HG03575 (cell line): Measurements from ENCODE around the gene ZNRF2.

Source experiments
- ATAC-seq: cut with Tn5 transposase; IDR thresholded peaks from one replicate; pipeline ENCODE4 v1.9.1; 2021; ENCODE audit not compliant: unreplicated experiment, insufficient number of reproducible peaks, low FRiP score; ENCODE audit errors: extremely low read depth

The ZNRF2 gene

GRCh38 chr7:30284298-30285066 is at the start of gene ZNRF2:
Gene ZNRF2, plus strand, starts transcription at chr7:30284597. Its CDS starts 761 bp downstream, at chr7:30285358.
- peak; percentile 88 for ATAC-seq

GRCh38 chr7:30237271-30237695 is 47.1 kb upstream of the ZNRF2 start:
- no peak for ATAC-seq

GRCh38 chr7:30238721-30239441 is 45.5 kb upstream of the ZNRF2 start:
- ATAC-seq, result no peak

GRCh38 chr7:30240106-30240800 is 44.1 kb upstream of the ZNRF2 start:
- no peak for ATAC-seq

- ATAC-seq, result no peak
Observed at GRCh38 chr7:30241767-30242166, 42.6 kb upstream of the ZNRF2 start.

GRCh38 chr7:30244340-30244739 is 40.1 kb upstream of the ZNRF2 start:
- no peak for ATAC-seq

- no peak for ATAC-seq
Observed at GRCh38 chr7:30245913-30246312, 38.5 kb upstream of the ZNRF2 start.

- no peak for ATAC-seq
Observed at GRCh38 chr7:30246392-30246791, 38.0 kb upstream of the ZNRF2 start.

- no peak for ATAC-seq
Observed at GRCh38 chr7:30247541-30248401, 36.6 kb upstream of the ZNRF2 start.

GRCh38 chr7:30249316-30249715 is 35.1 kb upstream of the ZNRF2 start:
- no peak for ATAC-seq

- ATAC-seq, result no peak
Observed at GRCh38 chr7:30249986-30250774, 34.2 kb upstream of the ZNRF2 start.

GRCh38 chr7:30251708-30252329 is 32.6 kb upstream of the ZNRF2 start:
- no peak for ATAC-seq

- no peak for ATAC-seq
Observed at GRCh38 chr7:30252885-30253795, 31.3 kb upstream of the ZNRF2 start.

GRCh38 chr7:30253796-30254165 is 30.6 kb upstream of the ZNRF2 start:
- ATAC-seq, result no peak

- ATAC-seq, result no peak
Observed at GRCh38 chr7:30254248-30254647, 30.1 kb upstream of the ZNRF2 start.

- ATAC-seq, result no peak
Observed at GRCh38 chr7:30254717-30255063, 29.7 kb upstream of the ZNRF2 start.
